MM.1S (cell line): ENCODE measurements around the gene PRKAG2.

Source experiments
- DNase-seq: peaks from one replicate; pipeline ENCODE4 v3.0.0-alpha.2; 2015
- H2AFZ ChIP-seq: fragments of 300-600 bp; sonication (generic); 2 replicates; pipeline ENCODE4 v1.6.0; 2016; ENCODE audit warnings: antibody characterized with exemption, low read length
- H3F3A ChIP-seq: fragments of 300-600 bp; sonication (generic); 2 replicates; pipeline ENCODE4 v1.6.1; 2016; ENCODE audit warnings: mild to moderate bottlenecking, antibody characterized with exemption, low read length, moderate library complexity, mixed read lengths; ENCODE audit not compliant: insufficient read depth
- H3K27ac ChIP-seq: fragments of 300-600 bp; sonication (generic); 2 replicates; pipeline ENCODE4 v1.5.1; 2016; ENCODE audit warnings: mild to moderate bottlenecking, low read length
- H3K27me3 ChIP-seq: fragments of 300-600 bp; sonication (generic); replicated peaks from 2 replicates; pipeline ENCODE4 v1.6.0; 2016; ENCODE audit warnings: low read length; ENCODE audit not compliant: insufficient read depth
- H3K36me3 ChIP-seq: fragments of 300-600 bp; sonication (generic); replicated peaks from 2 replicates; pipeline ENCODE4 v1.6.1; 2016; ENCODE audit warnings: mild to moderate bottlenecking, low read length, mixed read lengths; ENCODE audit not compliant: insufficient read depth
- H3K4me1 ChIP-seq: fragments of 300-600 bp; sonication (generic); 2 replicates; pipeline ENCODE4 v1.6.1; 2016; ENCODE audit warnings: low read length, mixed read lengths
- H3K4me2 ChIP-seq: fragments of 300-600 bp; sonication (generic); 2 replicates; pipeline ENCODE4 v1.6.0; 2016; ENCODE audit warnings: low read depth, low read length
- H3K4me3 ChIP-seq: fragments of 300-600 bp; sonication (generic); 2 replicates; pipeline ENCODE4 v1.5.1; 2016; ENCODE audit warnings: low read length, mixed read lengths
- H3K79me2 ChIP-seq: fragments of 300-600 bp; sonication (generic); 2 replicates; pipeline ENCODE4 v1.6.1; 2016; ENCODE audit warnings: mixed run types, low read length, mixed read lengths
- H3K9ac ChIP-seq: fragments of 300-600 bp; sonication (generic); 2 replicates; pipeline ENCODE4 v1.6.1; 2016; ENCODE audit warnings: low read length, mixed read lengths
- H3K9me2 ChIP-seq: fragments of 300-600 bp; sonication (generic); replicated peaks from 2 replicates; pipeline ENCODE4 v1.6.1; 2016; ENCODE audit warnings: mild to moderate bottlenecking, low read length, mixed read lengths; ENCODE audit not compliant: insufficient read depth
- H3K9me3 ChIP-seq: fragments of 300-600 bp; sonication (generic); replicated peaks from 2 replicates; pipeline ENCODE4 v1.6.1; 2016; ENCODE audit warnings: mild to moderate bottlenecking, low read length, mixed read lengths; ENCODE audit not compliant: insufficient read depth
- H4K20me1 ChIP-seq: fragments of 300-600 bp; sonication (generic); 2 replicates; pipeline ENCODE4 v1.6.1; 2016; ENCODE audit warnings: mild to moderate bottlenecking, low read length, moderate library complexity, mixed read lengths; ENCODE audit not compliant: insufficient read depth
- EZH2 ChIP-seq: fragments of 300-600 bp; sonication (generic); optimal IDR thresholded peaks from 2 replicates; pipeline ENCODE3; 2017; ENCODE audit warnings: low read depth, mild to moderate bottlenecking, antibody characterized with exemption, low read length, mixed read lengths
- EZH2phosphoT487 ChIP-seq: fragments of 300-600 bp; sonication (generic); IDR thresholded peaks from 2 replicates; pipeline ENCODE4 v1.6.1; 2018; ENCODE audit warnings: antibody characterized with exemption, low read length
- TF ChIP-seq, protein P1 (sequence below): fragments of 300-600 bp; sonication (generic); IDR thresholded peaks from 2 replicates; pipeline ENCODE4 v1.5.1; 2016; ENCODE audit warnings: antibody characterized with exemption, low read length, mixed read lengths

The PRKAG2 gene

GRCh38 chr7:151833691-151834090 is 43.2 kb downstream of the PRKAG2 start:
- no peaks in the 10 kb centered on the region for H3K9me2 ChIP-seq
- H3K4me3 ChIP-seq: no peak overlapping the region
- no peak for DNase-seq
- TF ChIP-seq, protein P1, sequence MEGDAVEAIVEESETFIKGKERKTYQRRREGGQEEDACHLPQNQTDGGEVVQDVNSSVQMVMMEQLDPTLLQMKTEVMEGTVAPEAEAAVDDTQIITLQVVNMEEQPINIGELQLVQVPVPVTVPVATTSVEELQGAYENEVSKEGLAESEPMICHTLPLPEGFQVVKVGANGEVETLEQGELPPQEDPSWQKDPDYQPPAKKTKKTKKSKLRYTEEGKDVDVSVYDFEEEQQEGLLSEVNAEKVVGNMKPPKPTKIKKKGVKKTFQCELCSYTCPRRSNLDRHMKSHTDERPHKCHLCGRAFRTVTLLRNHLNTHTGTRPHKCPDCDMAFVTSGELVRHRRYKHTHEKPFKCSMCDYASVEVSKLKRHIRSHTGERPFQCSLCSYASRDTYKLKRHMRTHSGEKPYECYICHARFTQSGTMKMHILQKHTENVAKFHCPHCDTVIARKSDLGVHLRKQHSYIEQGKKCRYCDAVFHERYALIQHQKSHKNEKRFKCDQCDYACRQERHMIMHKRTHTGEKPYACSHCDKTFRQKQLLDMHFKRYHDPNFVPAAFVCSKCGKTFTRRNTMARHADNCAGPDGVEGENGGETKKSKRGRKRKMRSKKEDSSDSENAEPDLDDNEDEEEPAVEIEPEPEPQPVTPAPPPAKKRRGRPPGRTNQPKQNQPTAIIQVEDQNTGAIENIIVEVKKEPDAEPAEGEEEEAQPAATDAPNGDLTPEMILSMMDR: no peak
- TF ChIP-seq EZH2phosphoT487 (no peak), EZH2 (no peak)
- H3K4me2 ChIP-seq: no peak overlapping the region
- no peaks in the 10 kb centered on the region for H3K36me3 ChIP-seq
- no peaks in the 10 kb centered on the region for H3K79me2 ChIP-seq
- no peaks in the 10 kb centered on the region for H4K20me1 ChIP-seq
- no peak overlapping the region for H3K27ac ChIP-seq
- no peaks in the 10 kb centered on the region for H3K4me1 ChIP-seq
- no peak overlapping the region for H2AFZ ChIP-seq
- no peaks in the 10 kb centered on the region for H3F3A ChIP-seq
- no peak overlapping the region for H3K9ac ChIP-seq
- H3K27me3 ChIP-seq: peaks cover 52% of the 10 kb centered on the region
- no peaks in the 10 kb centered on the region for H3K9me3 ChIP-seq

- no peak overlapping the region for H2AFZ ChIP-seq
- TF ChIP-seq EZH2phosphoT487 (no peak), EZH2 (no peak)
- TF ChIP-seq, protein P1: no peak
- no peak for DNase-seq
- H3K9me3 ChIP-seq: no peaks in the 10 kb centered on the region
- H3K4me1 ChIP-seq: no peaks in the 10 kb centered on the region
- H3K4me2 ChIP-seq: no peak overlapping the region
- H3F3A ChIP-seq: no peaks in the 10 kb centered on the region
- no peaks in the 10 kb centered on the region for H4K20me1 ChIP-seq
- no peak overlapping the region for H3K27ac ChIP-seq
- no peaks in the 10 kb centered on the region for H3K79me2 ChIP-seq
- no peaks in the 10 kb centered on the region for H3K36me3 ChIP-seq
- H3K9ac ChIP-seq: no peak overlapping the region
- no peak overlapping the region for H3K4me3 ChIP-seq
- no peaks in the 10 kb centered on the region for H3K9me2 ChIP-seq
- peaks cover 52% of the 10 kb centered on the region for H3K27me3 ChIP-seq
Measured at GRCh38 chr7:151833213-151833651, 43.7 kb downstream of the PRKAG2 start.

- Histone ChIP-seq H3K4me3 (no peak overlapping the region), H3K27me3 (peaks cover 54% of the 10 kb centered on the region), H3F3A (no peaks in the 10 kb centered on the region), H2AFZ (no peak overlapping the region), H3K27ac (no peak overlapping the region), H3K9ac (no peak overlapping the region), H4K20me1 (no peaks in the 10 kb centered on the region), H3K36me3 (no peaks in the 10 kb centered on the region), H3K9me3 (no peaks in the 10 kb centered on the region), H3K9me2 (no peaks in the 10 kb centered on the region), H3K79me2 (no peaks in the 10 kb centered on the region), H3K4me2 (no peak overlapping the region), H3K4me1 (no peaks in the 10 kb centered on the region)
- no peak for DNase-seq
- TF ChIP-seq EZH2 (no peak), EZH2phosphoT487 (no peak)
- TF ChIP-seq, protein P1: no peak
Measured at GRCh38 chr7:151832656-151833055, 44.3 kb downstream of the PRKAG2 start.
